ENCODE results near the gene PHACTR3. TPM values are rescaled to one million over a fixed set of nuclear protein-coding genes. Genes with fewer than 3 reads are reported as not detected.

Gene PHACTR3
- total RNA-seq, 1 experiment from 2014 or later, result 0.11 TPM

- CTCF ChIA-PET, result interaction anchor here (1.5 kb wide), 1 partner anchor 10 kb away, joined by 7 read pairs; no protein-coding TSS in a partner anchor
- POLR2A ChIA-PET, result no interaction called here
- Histone ChIP-seq H3K4me1 (no peaks in the 10 kb centered on the region), H3K4me3 (ENCODE audit: low read depth, low read length) (no peak overlapping the region), H3K9me3 (no peaks in the 10 kb centered on the region), H3K27me3 (replicated peaks; ENCODE audit: control insufficient read depth, insufficient read depth, low read length) (no peaks in the 10 kb centered on the region), H3K36me3 (ENCODE audit: control insufficient read depth, insufficient read depth, low read length) (no peaks in the 10 kb centered on the region)
- no peaks in the 10 kb centered on the region for H3K4me1 Mint-ChIP-seq (ENCODE audit: low read depth, unreplicated experiment)
- BruUV-seq (replicated peaks), result no TSS peak
- no peak overlapping the region for H3K27ac Mint-ChIP-seq (ENCODE audit: unreplicated experiment)
- no peak for TF ChIP-seq CTCF (IDR thresholded peaks at IDR 0.05; ENCODE audit: insufficient read depth in 1 of 2, low read depth in 1 of 2, low read length in 1 of 2, severe bottlenecking in 1 of 2, unreplicated experiment in 1 of 2)
- H3K36me3 Mint-ChIP-seq (ENCODE audit: insufficient read depth, unreplicated experiment), result no peaks in the 10 kb centered on the region
- H3K27me3 Mint-ChIP-seq (ENCODE audit: insufficient read depth, unreplicated experiment), result peaks cover 22% of the 10 kb centered on the region
- intact Hi-C loops (cut with micrococcal nuclease; ENCODE audit: unreplicated experiment), result no loop called here
- no peaks in the 10 kb centered on the region for H3K9me3 Mint-ChIP-seq (ENCODE audit: unreplicated experiment)
- no peak overlapping the region for H3K4me3 Mint-ChIP-seq (ENCODE audit: unreplicated experiment)
- no peak for DNase-seq
These were observed 44.5 kb upstream of the PHACTR3 start for GRCh38 chr20:59559863-59560262.

DNA sequence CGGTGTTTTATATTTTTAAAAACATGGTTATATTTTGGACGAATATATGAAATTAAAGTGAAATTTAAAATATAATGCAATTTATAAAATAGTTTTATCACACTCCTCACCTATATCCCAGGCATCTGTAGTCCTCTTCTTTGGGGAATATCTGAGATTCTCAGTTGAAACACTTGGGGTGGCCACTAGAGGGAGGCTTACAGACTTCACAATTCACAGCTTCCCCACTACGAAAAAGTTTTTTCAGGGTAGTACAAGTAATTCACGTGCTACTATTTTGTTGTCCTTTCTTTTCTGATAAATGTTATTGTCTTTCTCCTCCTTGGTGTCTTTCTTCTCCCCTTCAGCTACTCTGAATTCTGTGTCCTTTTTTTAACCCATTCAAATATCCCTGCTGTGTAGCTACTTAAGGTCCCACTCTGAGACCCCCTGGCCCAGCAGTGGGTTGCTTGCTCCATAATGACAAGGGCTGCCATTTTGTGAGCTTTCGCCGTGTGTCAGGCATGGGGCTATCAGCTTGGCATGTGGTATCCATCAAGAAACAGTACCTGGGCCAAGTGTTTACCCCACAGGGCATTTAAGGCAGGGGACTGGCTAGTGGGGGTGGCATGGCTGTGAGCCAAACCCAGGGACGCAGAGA lies 43.6 kb upstream of the PHACTR3 start:
- peak in 1 of 2 experiments; percentile 62 for DNase-seq
- Histone ChIP-seq H3K36me3 (ENCODE audit: control insufficient read depth, insufficient read depth, low read length) (no peaks in the 10 kb centered on the region), H3K9me3 (no peaks in the 10 kb centered on the region), H3K27me3 (replicated peaks; ENCODE audit: control insufficient read depth, insufficient read depth, low read length) (no peaks in the 10 kb centered on the region; the same call in 1 of the 2 replicates), H3K4me3 (ENCODE audit: low read depth, low read length) (no peak overlapping the region), H3K4me1 (no peaks in the 10 kb centered on the region)
- no TSS peak for BruUV-seq (replicated peaks)
- H3K9me3 Mint-ChIP-seq (ENCODE audit: unreplicated experiment), result no peaks in the 10 kb centered on the region
- H3K27me3 Mint-ChIP-seq (ENCODE audit: insufficient read depth, unreplicated experiment), result peaks cover 19% of the 10 kb centered on the region
- H3K4me3 Mint-ChIP-seq (ENCODE audit: unreplicated experiment), result no peak overlapping the region
- CTCF ChIA-PET, result interaction anchor here (0.8 to 1.5 kb wide), 6 partner anchors 9 to 192 kb away, joined by 3 to 10 read pairs (median 3); no protein-coding TSS in a partner anchor
- POLR2A ChIA-PET, result interaction anchor here (0.6 kb wide), 1 partner anchor 843 kb away, joined by 3 read pairs; no protein-coding TSS in a partner anchor
- no peak overlapping the region for H3K27ac Mint-ChIP-seq (ENCODE audit: unreplicated experiment)
- peak; percentile 80 to 96 for TF ChIP-seq CTCF (IDR thresholded peaks at IDR 0.05; ENCODE audit: insufficient read depth in 1 of 2, low read depth in 1 of 2, low read length in 1 of 2, severe bottlenecking in 1 of 2, unreplicated experiment in 1 of 2)
- intact Hi-C loops (cut with micrococcal nuclease; ENCODE audit: unreplicated experiment), result no loop called here
- no peaks in the 10 kb centered on the region for H3K36me3 Mint-ChIP-seq (ENCODE audit: insufficient read depth, unreplicated experiment)
- no peaks in the 10 kb centered on the region for H3K4me1 Mint-ChIP-seq (ENCODE audit: low read depth, unreplicated experiment)

DNA sequence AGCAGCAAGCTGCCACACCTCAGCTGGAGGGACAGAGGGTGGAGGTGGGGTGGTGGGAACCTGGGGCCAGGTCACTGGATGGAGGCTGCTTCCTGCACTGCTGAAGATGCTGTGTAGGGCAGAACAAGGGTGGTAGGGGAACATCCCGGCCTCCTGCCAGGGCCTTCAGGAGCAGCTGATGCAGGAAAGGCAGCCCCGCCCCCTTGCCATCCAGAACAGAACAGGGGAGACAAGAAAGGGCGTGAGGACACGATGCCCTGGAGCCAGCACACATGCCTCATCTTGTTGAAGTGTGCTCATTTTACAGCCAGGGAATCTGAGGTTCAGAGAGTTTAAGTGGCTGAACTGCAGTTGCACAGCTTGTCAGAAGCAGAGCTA lies 43.1 kb upstream of the PHACTR3 start:
- peaks cover 3% of the 10 kb centered on the region; the same call in 1 of the 2 replicates for H3K9me3 ChIP-seq
- CTCF ChIA-PET, result interaction anchor here (0.8 to 1.5 kb wide), 6 partner anchors 9 to 191 kb away, joined by 3 to 10 read pairs (median 3); no protein-coding TSS in a partner anchor
- no peaks in the 10 kb centered on the region for H3K4me1 Mint-ChIP-seq (ENCODE audit: low read depth, unreplicated experiment)
- no peak overlapping the region for H3K27ac Mint-ChIP-seq (ENCODE audit: unreplicated experiment)
- no peak overlapping the region for H3K4me3 ChIP-seq (ENCODE audit: low read depth, low read length)
- no peaks in the 10 kb centered on the region for H3K36me3 ChIP-seq (ENCODE audit: control insufficient read depth, insufficient read depth, low read length)
- no peaks in the 10 kb centered on the region for H3K9me3 Mint-ChIP-seq (ENCODE audit: unreplicated experiment)
- no peaks in the 10 kb centered on the region for H3K4me1 ChIP-seq
- no peak overlapping the region for H3K4me3 Mint-ChIP-seq (ENCODE audit: unreplicated experiment)
- no peaks in the 10 kb centered on the region for H3K36me3 Mint-ChIP-seq (ENCODE audit: insufficient read depth, unreplicated experiment)
- intact Hi-C loops (cut with micrococcal nuclease; ENCODE audit: unreplicated experiment), result no loop called here
- no peaks in the 10 kb centered on the region; the same call in 1 of the 2 replicates for H3K27me3 ChIP-seq (replicated peaks; ENCODE audit: control insufficient read depth, insufficient read depth, low read length)
- BruUV-seq (replicated peaks), result no TSS peak
- peaks cover 16% of the 10 kb centered on the region for H3K27me3 Mint-ChIP-seq (ENCODE audit: insufficient read depth, unreplicated experiment)
- DNase-seq, result no peak
- POLR2A ChIA-PET, result no interaction called here
- no peak for TF ChIP-seq CTCF (IDR thresholded peaks at IDR 0.05; ENCODE audit: insufficient read depth in 1 of 2, low read depth in 1 of 2, low read length in 1 of 2, severe bottlenecking in 1 of 2, unreplicated experiment in 1 of 2)
